Fibroblast of skin of right biceps (primary cell): Measurements from ENCODE around the gene GRIK4.

Experiments used
- DNase-seq: peaks from one replicate; pipeline ENCODE4 v3.0.0-alpha.2; 2013

The GRIK4 gene

GRCh38 chr11:120526241-120526640, 14.7 kb downstream of the GRIK4 start:
- DNase-seq, result no peak

GRCh38 chr11:120527111-120527761, 15.7 kb downstream of the GRIK4 start:
- DNase-seq, result peak; percentile 65

- no peak for DNase-seq
Observed at GRCh38 chr11:120528749-120529148, 17.2 kb downstream of the GRIK4 start.

- DNase-seq, result no peak
Observed at GRCh38 chr11:120529214-120529613, 17.7 kb downstream of the GRIK4 start.

DNA sequence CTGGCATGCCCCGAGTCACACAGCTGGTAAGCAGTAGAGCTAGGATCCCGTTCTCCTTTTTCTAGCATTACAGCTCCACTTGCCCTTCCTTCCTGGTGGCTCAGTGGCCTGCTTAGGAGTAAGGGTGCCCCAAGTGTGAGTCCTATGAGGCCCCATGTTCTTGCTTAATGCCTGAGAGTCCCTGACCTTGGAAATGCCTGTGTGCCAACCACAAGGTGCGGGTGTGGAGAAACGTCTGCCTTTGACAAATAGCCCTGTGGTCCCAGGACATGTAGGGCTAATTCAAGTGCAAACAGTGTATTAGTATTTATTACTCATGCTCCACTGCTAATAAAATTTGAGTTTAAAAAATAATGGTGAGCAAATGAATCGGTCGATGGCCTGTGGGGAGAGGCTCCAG, 18.4 kb downstream of the GRIK4 start:
- DNase-seq, result no peak

DNA sequence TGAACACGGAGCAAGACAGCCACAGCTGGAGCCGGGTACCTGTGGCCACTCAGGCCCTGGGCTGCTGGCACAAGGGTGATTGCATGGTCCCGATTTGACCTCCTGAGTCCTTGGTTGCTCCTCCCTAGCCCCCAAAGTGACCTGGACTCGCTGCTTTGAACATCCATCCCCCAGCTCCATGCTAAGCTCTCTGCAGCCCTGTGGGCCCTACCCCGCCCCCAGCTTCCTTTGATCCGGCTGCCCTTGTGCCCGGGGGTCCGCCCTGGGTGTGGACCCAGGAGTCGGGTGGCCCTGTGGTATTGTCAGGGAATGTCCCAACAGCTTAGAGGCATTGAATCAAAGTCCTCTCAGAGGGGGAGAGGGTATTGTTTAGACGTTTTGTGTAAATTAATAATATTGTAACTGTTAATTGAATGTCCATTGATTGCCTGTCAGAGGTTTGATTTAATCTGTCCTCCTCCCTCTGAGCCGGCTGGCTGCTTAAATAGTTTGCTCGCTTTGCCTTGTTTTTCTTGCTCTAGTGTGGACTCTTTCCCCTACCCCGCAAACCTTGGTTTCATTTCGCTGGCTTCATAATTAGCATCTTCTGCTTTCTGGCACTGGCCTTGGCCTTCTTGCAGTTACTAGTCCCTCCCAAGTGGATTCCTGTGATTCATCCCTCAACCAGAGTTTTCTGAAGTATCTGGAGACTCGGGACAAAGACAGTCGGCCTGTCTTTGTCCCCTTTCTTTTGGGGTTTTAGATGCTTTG, 20.7 kb downstream of the GRIK4 start:
- peak; percentile 69 for DNase-seq

DNA sequence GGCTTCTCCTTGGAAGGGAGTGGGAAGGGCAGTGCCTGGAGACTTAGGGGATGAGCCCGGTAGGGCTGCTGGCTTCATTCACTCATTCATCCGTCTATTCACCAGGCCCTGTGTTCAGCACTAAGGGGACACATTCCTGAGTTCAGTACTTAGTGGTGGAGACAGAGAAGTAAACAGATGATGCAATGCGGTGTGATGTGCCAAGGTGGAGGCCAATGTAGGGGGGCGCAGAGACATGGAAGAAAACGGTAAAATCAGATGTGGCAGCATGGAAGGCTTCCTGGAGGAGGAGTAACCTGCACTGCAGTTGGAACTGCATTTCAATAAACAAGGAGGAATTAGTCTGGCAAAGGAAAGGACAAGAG, 21.3 kb downstream of the GRIK4 start:
- DNase-seq, result peak; percentile 59

DNA sequence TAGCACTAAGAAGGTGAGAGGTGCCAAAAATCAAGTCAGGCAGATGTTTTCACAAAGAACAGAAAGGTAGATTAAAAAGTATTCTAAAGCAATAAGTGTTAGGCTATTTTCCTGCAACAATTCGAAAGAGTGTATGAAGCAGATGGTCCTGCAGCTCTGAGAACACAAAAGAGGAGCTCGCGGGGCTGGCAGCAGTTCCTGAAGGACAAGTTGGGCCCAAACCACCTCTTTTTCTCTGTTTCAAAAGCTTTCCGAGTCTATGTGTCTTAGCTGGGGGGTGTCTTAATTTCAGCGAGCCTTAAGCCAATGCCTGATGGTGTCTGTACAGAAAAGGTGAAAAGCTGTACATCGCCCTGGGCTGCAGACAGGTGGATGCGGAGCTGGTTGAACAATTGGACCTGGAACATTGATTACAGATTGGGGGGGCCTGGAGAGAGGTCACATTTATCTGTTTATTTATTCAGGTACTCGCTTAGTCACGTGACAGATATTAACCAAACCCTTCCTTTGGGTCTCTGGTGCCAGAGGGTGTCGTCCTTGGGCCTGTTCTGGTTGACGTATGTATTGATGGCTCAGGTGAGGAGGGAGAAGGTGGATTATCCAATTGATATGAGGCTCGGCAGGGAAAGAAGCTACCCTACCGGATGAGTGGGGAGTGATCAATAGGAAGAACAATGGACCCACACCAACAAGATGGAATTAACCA, 24.7 kb downstream of the GRIK4 start:
- DNase-seq, result no peak

GRCh38 chr11:120536797-120537169, 25.2 kb downstream of the GRIK4 start:
- DNase-seq, result no peak

DNA sequence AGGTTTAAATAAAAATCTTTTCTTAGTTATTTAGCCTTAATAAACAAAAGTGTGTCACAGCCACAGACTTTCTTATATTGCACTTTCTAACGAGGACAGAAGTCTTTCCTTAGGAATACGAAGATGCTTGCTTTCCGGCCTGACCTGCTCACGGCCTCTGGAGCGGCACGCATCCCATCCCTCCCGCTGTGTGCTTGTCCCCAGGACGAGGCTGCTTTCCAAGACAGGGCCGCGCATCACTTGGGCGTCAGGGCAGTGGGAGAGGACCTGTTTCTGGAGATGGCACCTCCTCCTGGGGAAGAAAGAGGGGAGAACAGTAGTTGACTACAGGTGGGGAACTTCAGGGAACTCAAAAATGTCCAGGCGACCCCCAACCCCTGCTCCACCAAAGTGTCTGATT, 26.4 kb downstream of the GRIK4 start:
- DNase-seq, result no peak

GRCh38 chr11:120538707-120539106, 27.2 kb downstream of the GRIK4 start:
- no peak for DNase-seq

DNA sequence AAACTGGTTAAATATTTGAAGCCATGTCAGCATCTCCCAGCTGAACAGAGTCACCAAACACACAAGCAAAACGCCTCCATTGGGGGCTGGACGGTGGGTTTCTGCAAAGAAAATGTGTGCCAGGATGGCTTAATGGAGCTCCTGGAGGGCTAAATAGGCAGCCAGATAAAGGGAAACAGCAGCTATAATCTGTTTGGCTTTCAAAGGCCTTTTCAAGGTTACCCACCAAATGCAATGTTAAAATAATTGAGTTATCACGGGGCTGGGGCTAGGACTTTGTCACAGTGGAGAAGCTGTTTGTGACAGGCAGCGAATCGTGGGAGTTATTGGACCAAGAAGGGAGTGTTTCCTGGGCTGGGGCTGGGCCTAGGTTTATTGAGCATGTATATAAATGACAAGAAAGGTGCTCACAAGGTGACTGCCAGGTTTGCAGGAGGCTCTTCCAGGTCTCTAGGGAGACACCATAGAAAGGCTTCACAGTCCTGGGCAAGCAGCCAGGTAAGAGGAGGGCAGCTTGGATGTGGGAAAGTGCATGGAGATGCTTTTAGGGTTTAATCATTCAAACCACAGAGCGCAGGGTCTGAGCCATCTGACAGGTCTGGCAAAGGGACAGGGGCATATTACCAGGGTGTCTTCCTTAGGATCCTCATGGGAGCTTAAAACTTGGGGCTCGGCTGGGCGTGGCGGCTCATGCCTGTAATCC, 28.3 kb downstream of the GRIK4 start:
- DNase-seq, result peak; percentile 70

DNA sequence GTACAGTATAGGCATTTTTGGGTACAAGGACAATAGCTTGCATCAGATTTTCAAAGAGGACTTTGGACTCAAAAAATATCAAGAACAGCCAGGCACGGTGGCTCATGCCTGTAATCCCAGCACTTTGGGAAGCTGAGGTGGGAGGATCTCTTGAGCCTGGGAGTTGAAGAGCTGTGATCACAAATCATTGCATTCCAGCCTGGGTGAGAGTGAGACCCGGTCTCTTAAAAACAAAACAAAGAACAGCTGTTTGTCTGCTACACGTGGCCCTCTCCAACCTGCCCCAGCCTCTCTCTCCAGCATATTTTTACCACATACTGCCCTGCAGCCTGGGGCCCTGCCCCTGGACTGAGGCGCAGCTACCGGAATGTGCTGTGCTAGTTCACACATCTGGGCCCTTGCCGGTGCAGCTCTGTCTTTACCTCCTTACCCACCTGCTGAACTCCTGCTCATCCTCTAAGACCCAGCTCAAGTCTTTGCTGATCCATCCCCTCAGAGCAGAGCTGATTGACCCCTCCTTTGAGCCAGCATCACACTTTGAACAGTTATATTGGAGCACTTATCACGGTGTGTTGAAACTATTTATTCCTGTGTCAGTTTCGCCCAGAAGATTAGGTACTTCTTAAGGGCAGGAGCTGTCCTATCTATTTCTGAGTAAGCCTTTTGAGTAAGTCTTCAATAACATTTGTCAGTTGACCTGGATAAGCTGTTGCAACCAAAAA, 29.4 kb downstream of the GRIK4 start:
- DNase-seq, result no peak

GRCh38 chr11:120543521-120544215, 32.1 kb downstream of the GRIK4 start:
- no peak for DNase-seq

GRCh38 chr11:120545813-120546212, 34.3 kb downstream of the GRIK4 start:
- no peak for DNase-seq

DNA sequence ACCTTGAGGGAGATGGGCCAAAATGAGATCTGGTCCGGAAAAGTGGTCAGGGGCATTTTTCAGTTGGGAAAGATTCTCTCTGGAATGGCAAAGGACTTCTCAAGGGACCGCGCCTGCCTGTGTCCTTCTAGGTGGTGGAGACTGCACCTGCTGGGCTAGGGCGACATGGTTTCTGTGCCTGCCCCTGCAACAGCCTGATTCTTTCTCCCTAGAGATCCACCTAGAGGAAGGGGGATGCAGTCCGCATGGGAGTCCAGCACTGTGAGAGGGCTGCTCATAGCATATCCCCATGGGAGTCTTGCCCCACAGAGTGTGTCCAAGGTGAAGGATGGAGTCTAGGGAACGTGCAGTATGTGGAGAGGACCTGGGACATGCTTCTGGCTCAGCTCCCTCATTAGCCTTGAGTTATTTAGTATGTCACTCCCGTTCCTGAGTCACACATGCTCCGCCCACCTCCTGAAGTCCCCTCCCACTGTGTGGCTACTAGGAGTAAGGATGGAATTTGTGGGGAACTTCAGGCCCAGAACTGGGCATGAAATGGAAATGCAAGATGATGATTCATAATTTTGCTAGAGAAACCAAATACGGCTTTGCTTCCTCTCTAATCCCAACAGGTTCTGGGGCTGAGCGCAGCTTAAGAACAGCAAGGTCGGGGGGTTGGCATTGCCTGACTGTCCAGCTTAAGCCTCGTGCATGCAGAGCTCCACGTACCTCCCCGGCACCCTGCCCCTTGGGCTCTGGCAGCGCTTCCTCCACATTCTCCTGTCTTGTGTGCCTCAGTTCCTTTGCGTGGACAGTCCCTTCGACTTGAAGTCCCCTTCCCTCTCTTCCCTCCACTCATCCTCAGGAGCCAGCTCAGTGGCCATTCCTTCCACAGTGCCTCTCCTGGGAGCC, 35.0 kb downstream of the GRIK4 start:
- DNase-seq, result peak; percentile 98

GRCh38 chr11:120547316-120547715, 35.8 kb downstream of the GRIK4 start:
- DNase-seq, result no peak

GRCh38 chr11:120547811-120548681, 36.5 kb downstream of the GRIK4 start:
- peak; percentile 96 for DNase-seq

- no peak for DNase-seq
Observed at GRCh38 chr11:120548682-120549209, 37.2 kb downstream of the GRIK4 start.

DNA sequence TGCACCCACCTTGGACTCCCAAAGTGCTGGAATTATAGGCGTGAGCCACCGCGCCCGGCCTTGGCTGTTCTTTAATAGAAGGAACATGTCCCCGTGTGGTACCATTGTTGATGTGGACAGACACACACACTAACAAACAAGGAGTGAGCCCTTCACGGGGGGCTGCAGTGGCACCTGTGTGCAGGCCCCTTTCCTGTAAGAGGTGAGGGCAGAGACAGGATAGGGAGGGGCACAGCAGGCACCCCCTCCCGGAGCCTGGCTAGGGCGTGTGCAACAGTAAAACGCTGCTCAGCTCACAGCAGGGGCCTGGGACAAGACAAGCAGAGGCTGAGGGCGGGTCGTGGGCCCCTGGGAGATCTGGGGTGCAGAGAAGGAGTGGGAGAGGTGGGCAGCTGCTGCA, 37.8 kb downstream of the GRIK4 start:
- DNase-seq, result no peak
